Measurements from ENCODE around the gene DSTYK. TPM values are rescaled to one million over a fixed set of nuclear protein-coding genes. Genes with fewer than 3 reads are reported as not detected.

Gene DSTYK
- total RNA-seq, 2 donors from 2014 or later, result 9.8 to 11.0 TPM

DNA sequence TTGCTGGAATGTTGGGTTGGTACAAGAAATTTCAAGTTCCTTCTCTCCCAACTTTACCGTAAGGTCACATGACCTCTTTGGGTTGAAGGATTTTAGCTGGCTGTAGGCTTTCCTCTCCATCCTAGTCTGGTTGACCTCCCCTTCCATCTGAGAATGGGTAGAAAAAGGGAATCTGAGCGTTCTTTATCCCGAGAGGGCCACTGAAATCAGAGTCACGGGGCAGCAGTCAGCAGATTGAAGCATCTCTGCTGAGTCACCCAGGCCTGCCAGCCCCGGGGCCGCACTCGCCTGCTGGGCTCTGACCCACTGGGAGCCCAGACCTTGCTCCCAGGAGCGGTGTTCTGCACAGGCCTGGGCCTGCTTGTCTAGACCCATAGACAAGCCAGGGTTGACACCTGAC, 47.2 kb upstream of the DSTYK start:
- H3K27ac ChIP-seq (ENCODE audit: low read depth, low read length), result peak overlapping the region; percentile 72
- H3K9me3 Mint-ChIP-seq, result no peaks in the 10 kb centered on the region
- no peaks in the 10 kb centered on the region for H3K9me3 ChIP-seq (ENCODE audit: control insufficient read depth, low read length)

DNA sequence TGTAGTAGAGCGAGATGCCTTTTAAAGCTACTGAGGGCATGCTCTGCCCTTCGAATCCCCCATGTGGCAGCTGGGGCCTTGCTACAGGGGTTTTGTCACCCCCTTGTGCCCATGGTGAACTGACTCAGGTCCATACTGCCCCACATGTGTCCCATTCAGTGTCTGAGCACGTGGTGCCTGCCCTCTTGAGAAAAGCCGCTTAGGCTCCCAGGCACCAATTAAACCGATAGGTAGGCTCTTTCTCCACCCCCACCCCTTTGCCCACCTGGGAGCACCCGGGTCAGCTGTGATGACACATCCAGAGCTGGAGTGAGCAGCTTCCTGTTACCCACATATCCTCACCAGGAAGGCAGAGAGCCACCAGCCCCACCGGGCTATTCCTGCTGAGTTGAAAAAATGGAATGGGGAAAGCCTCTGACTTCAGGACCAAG, 46.8 kb upstream of the DSTYK start:
- H3K27ac Mint-ChIP-seq, result no peak overlapping the region
- Histone ChIP-seq H3K27ac (ENCODE audit: low read depth, low read length) (no peak overlapping the region), H3K4me3 (ENCODE audit: low read length) (no peak overlapping the region), H3K36me3 (ENCODE audit: control insufficient read depth, insufficient read depth, low read length) (no peaks in the 10 kb centered on the region), H3K9ac (ENCODE audit: extremely low read depth, low read length, poor library complexity, severe bottlenecking) (no peak overlapping the region), H3K27me3 (ENCODE audit: control insufficient read depth, insufficient read depth, low read length, poor library complexity, severe bottlenecking) (no peaks in the 10 kb centered on the region), H3K9me3 (ENCODE audit: control insufficient read depth, low read length) (no peaks in the 10 kb centered on the region), H3K4me1 (ENCODE audit: control insufficient read depth, insufficient read depth, low read length) (no peaks in the 10 kb centered on the region)
- peaks cover 17% of the 10 kb centered on the region for H3K4me1 Mint-ChIP-seq
- TF ChIP-seq, protein P1, sequence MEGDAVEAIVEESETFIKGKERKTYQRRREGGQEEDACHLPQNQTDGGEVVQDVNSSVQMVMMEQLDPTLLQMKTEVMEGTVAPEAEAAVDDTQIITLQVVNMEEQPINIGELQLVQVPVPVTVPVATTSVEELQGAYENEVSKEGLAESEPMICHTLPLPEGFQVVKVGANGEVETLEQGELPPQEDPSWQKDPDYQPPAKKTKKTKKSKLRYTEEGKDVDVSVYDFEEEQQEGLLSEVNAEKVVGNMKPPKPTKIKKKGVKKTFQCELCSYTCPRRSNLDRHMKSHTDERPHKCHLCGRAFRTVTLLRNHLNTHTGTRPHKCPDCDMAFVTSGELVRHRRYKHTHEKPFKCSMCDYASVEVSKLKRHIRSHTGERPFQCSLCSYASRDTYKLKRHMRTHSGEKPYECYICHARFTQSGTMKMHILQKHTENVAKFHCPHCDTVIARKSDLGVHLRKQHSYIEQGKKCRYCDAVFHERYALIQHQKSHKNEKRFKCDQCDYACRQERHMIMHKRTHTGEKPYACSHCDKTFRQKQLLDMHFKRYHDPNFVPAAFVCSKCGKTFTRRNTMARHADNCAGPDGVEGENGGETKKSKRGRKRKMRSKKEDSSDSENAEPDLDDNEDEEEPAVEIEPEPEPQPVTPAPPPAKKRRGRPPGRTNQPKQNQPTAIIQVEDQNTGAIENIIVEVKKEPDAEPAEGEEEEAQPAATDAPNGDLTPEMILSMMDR (conservative IDR thresholded peaks at IDR 0.05), result no peak
- no peaks in the 10 kb centered on the region for H3K36me3 Mint-ChIP-seq (ENCODE audit: low read depth)
- H3K9me3 Mint-ChIP-seq, result no peaks in the 10 kb centered on the region
- no peak for DNase-seq
- no peaks in the 10 kb centered on the region for H3K27me3 Mint-ChIP-seq (ENCODE audit: insufficient read depth)
- WGBS, 2 experiments (ENCODE audit: insufficient coverage in 1 of 2, insufficient read length in 1 of 2), result 82 to 90% methylated on average over 2 to 7 of the region's 7 CpGs
- H3K4me3 Mint-ChIP-seq, result no peak overlapping the region

More for the DNA sequence above, 47.2 kb upstream of the DSTYK start:
- DNase-seq, result no peak
- Histone ChIP-seq H3K36me3 (ENCODE audit: control insufficient read depth, insufficient read depth, low read length) (no peaks in the 10 kb centered on the region), H3K4me3 (ENCODE audit: low read length) (no peak overlapping the region), H3K27me3 (ENCODE audit: control insufficient read depth, insufficient read depth, low read length, poor library complexity, severe bottlenecking) (no peaks in the 10 kb centered on the region), H3K9ac (ENCODE audit: extremely low read depth, low read length, poor library complexity, severe bottlenecking) (no peak overlapping the region), H3K4me1 (ENCODE audit: control insufficient read depth, insufficient read depth, low read length) (no peaks in the 10 kb centered on the region)
- TF ChIP-seq, protein P1 (conservative IDR thresholded peaks at IDR 0.05), result no peak
- H3K4me1 Mint-ChIP-seq, result peaks cover 17% of the 10 kb centered on the region
- WGBS, 2 experiments (ENCODE audit: insufficient coverage in 1 of 2, insufficient read length in 1 of 2), result 86 to 89% methylated on average over 1 to 8 of the region's 8 CpGs
- peak overlapping the region; percentile 81 for H3K27ac Mint-ChIP-seq
- no peaks in the 10 kb centered on the region for H3K27me3 Mint-ChIP-seq (ENCODE audit: insufficient read depth)
- no peak overlapping the region for H3K4me3 Mint-ChIP-seq
- no peaks in the 10 kb centered on the region for H3K36me3 Mint-ChIP-seq (ENCODE audit: low read depth)

GRCh38 chr1:205257735-205258134, 46.2 kb upstream of the DSTYK start:
- no peak overlapping the region for H3K27ac Mint-ChIP-seq
- no peak overlapping the region for H3K27ac ChIP-seq (ENCODE audit: low read depth, low read length)
- no peaks in the 10 kb centered on the region for H3K27me3 Mint-ChIP-seq (ENCODE audit: insufficient read depth)
- no peaks in the 10 kb centered on the region for H3K9me3 Mint-ChIP-seq
- no peaks in the 10 kb centered on the region for H3K27me3 ChIP-seq (ENCODE audit: control insufficient read depth, insufficient read depth, low read length, poor library complexity, severe bottlenecking)
- no peak overlapping the region for H3K9ac ChIP-seq (ENCODE audit: extremely low read depth, low read length, poor library complexity, severe bottlenecking)
- WGBS, 2 experiments (ENCODE audit: insufficient coverage in 1 of 2, insufficient read length in 1 of 2), result 81 to 83% methylated on average over 2 of the region's 2 CpGs
- peaks cover 15% of the 10 kb centered on the region for H3K4me1 Mint-ChIP-seq
- H3K36me3 Mint-ChIP-seq (ENCODE audit: low read depth), result no peaks in the 10 kb centered on the region
- H3K9me3 ChIP-seq (ENCODE audit: control insufficient read depth, low read length), result no peaks in the 10 kb centered on the region
- no peak overlapping the region for H3K4me3 Mint-ChIP-seq
- DNase-seq, result no peak
- H3K4me1 ChIP-seq (ENCODE audit: control insufficient read depth, insufficient read depth, low read length), result no peaks in the 10 kb centered on the region
- no peak overlapping the region for H3K4me3 ChIP-seq (ENCODE audit: low read length)
- TF ChIP-seq, protein P1 (conservative IDR thresholded peaks at IDR 0.05), result no peak
- H3K36me3 ChIP-seq (ENCODE audit: control insufficient read depth, insufficient read depth, low read length), result no peaks in the 10 kb centered on the region

Data from endodermal cell (in vitro differentiated cells).